SK-N-SH treated with all-trans-retinoic acid at 6 μM for 48 hours (cell line): Measurements from ENCODE around the gene HIVEP3.

Experiments used
- ATAC-seq: fragments of 200-7000 bp; cut with Tn5 transposase; 3 replicates; pipeline ENCODE4 v1.9.1; 2020; ENCODE audit warnings: mild to moderate bottlenecking, moderate library complexity
- ARNTL ChIP-seq: fragments of 450-650 bp; formaldehyde crosslinking; IDR thresholded peaks from 2 replicates; pipeline ENCODE4 v1.5.0; 2020; ENCODE audit warnings: low read depth, mild to moderate bottlenecking, moderate library complexity, borderline replicate concordance
- BACH2 ChIP-seq: fragments of 250-450 bp; sonication (Bioruptor Pico); IDR thresholded peaks from 2 replicates; pipeline ENCODE4 v1.9.0; 2021; ENCODE audit warnings: mild to moderate bottlenecking, borderline replicate concordance
- CREB5 ChIP-seq: fragments of 250-450 bp; sonication (Bioruptor Pico); IDR thresholded peaks from 2 replicates; pipeline ENCODE4 v1.5.1; 2020; ENCODE audit warnings: low read depth, mild to moderate bottlenecking, moderate library complexity
- CSDC2 ChIP-seq: fragments of 250-450 bp; sonication (Bioruptor Pico); IDR thresholded peaks from 2 replicates; pipeline ENCODE4 v1.5.0; 2020; ENCODE audit warnings: mild to moderate bottlenecking, moderate library complexity
- CSRNP3 ChIP-seq: fragments of 250-450 bp; sonication (Bioruptor Pico); IDR thresholded peaks from 2 replicates; pipeline ENCODE4 v1.5.1; 2021; ENCODE audit warnings: mild to moderate bottlenecking, moderate library complexity
- GLIS3 ChIP-seq: fragments of 250-450 bp; sonication (Bioruptor Pico); IDR thresholded peaks from 2 replicates; pipeline ENCODE4 v1.5.0; 2020; ENCODE audit warnings: mild to moderate bottlenecking, moderate library complexity
- ISL1 ChIP-seq: fragments of 250-450 bp; sonication (Bioruptor Pico); IDR thresholded peaks from 2 replicates; pipeline ENCODE4 v2.1.2; 2022; ENCODE audit warnings: mild to moderate bottlenecking, moderate library complexity
- OSR1 ChIP-seq: fragments of 250-450 bp; sonication (Bioruptor Pico); IDR thresholded peaks from 2 replicates; pipeline ENCODE4 v1.8.0; 2022; ENCODE audit warnings: moderate library complexity, mild to moderate bottlenecking, inconsistent platforms
- PATZ1 ChIP-seq: fragments of 250-450 bp; sonication (Bioruptor Pico); IDR thresholded peaks from 2 replicates; pipeline ENCODE4 v1.8.0; 2020; ENCODE audit warnings: mild to moderate bottlenecking, moderate library complexity, borderline replicate concordance
- PPARA ChIP-seq: fragments of 250-450 bp; sonication (Bioruptor Pico); IDR thresholded peaks from 2 replicates; pipeline ENCODE4 v1.5.0; 2020; ENCODE audit warnings: mild to moderate bottlenecking, borderline replicate concordance
- RARB ChIP-seq: fragments of 250-450 bp; sonication (Bioruptor Pico); IDR thresholded peaks from 2 replicates; pipeline ENCODE4 v1.8.0; 2021; ENCODE audit warnings: mild to moderate bottlenecking, moderate library complexity
- TCF4 ChIP-seq: fragments of 250-450 bp; sonication (Bioruptor Pico); IDR thresholded peaks from 2 replicates; pipeline ENCODE4 v1.8.0; 2021; ENCODE audit warnings: mild to moderate bottlenecking, moderate library complexity, borderline replicate concordance
- TOX ChIP-seq: fragments of 250-450 bp; sonication (Bioruptor Pico); IDR thresholded peaks from 2 replicates; pipeline ENCODE4 v1.8.0; 2021; ENCODE audit warnings: mild to moderate bottlenecking, moderate library complexity, borderline replicate concordance
- TSHZ2 ChIP-seq: fragments of 250-450 bp; sonication (Bioruptor Pico); IDR thresholded peaks from 2 replicates; pipeline ENCODE4 v1.5.0; 2020; ENCODE audit warnings: mild to moderate bottlenecking, moderate library complexity
- ZC3H10 ChIP-seq: fragments of 250-450 bp; sonication (Bioruptor Pico); IDR thresholded peaks from 2 replicates; pipeline ENCODE4 v1.5.1; 2021; ENCODE audit warnings: mild to moderate bottlenecking, moderate library complexity
- ZNF565 ChIP-seq: fragments of 450-650 bp; formaldehyde crosslinking; conservative IDR thresholded peaks from 2 replicates; pipeline ENCODE4 v1.5.0; 2020; ENCODE audit warnings: low read depth, mild to moderate bottlenecking, moderate library complexity
- ZNF8 ChIP-seq: fragments of 450-650 bp; formaldehyde crosslinking; IDR thresholded peaks from 2 replicates; pipeline ENCODE4 v1.5.0; 2020; ENCODE audit warnings: mild to moderate bottlenecking, moderate library complexity

Gene HIVEP3

GRCh38 chr1:41523071-41523470 lies 395.7 kb downstream of the HIVEP3 start:
- TF ChIP-seq ZC3H10 (CRISPR knock-in tag), result no peak
- no peak for TF ChIP-seq TSHZ2 (CRISPR knock-in tag)
- no peak for TF ChIP-seq PATZ1 (CRISPR knock-in tag)
- no peak for TF ChIP-seq ARNTL (CRISPR knock-in tag)
- no peak for TF ChIP-seq ZNF8
- TF ChIP-seq, all 23 proteins: peak for 0
- ATAC-seq, result no peak

- TF ChIP-seq CSRNP3 (CRISPR knock-in tag), result no peak
- no peak for TF ChIP-seq CSDC2 (CRISPR knock-in tag)
- TF ChIP-seq RARB (CRISPR knock-in tag), result no peak
- no peak for TF ChIP-seq ARNTL (CRISPR knock-in tag)
- no peak for TF ChIP-seq TCF4 (CRISPR knock-in tag)
- TF ChIP-seq TSHZ2 (CRISPR knock-in tag), result no peak
- TF ChIP-seq ZNF565 (CRISPR knock-in tag), result no peak
- TF ChIP-seq PATZ1 (CRISPR knock-in tag), result no peak
- TF ChIP-seq GLIS3 (CRISPR knock-in tag), result no peak
- no peak for TF ChIP-seq OSR1 (CRISPR knock-in tag)
- no peak for TF ChIP-seq ZC3H10 (CRISPR knock-in tag)
- TF ChIP-seq PPARA (CRISPR knock-in tag), result no peak
- no peak for TF ChIP-seq CREB5 (CRISPR knock-in tag)
- TF ChIP-seq BACH2 (CRISPR knock-in tag), result no peak
- no peak for TF ChIP-seq ISL1 (CRISPR knock-in tag)
- no peak for TF ChIP-seq TOX (CRISPR knock-in tag)
- peak; percentile 26; the same call in 1 of the 3 replicates for ATAC-seq
These were observed 397.0 kb downstream of the HIVEP3 start for GRCh38 chr1:41521766-41522165.
